Astrocyte (in vitro differentiated cells and primary cell): ENCODE results near the gene MICAL2. TPM values are rescaled to one million over a fixed set of nuclear protein-coding genes. Genes with fewer than 3 reads are reported as not detected.

Source experiments
- DNase-seq: peaks from one replicate; pipeline ENCODE4 v3.0.0-alpha.2; 2010; ENCODE audit warnings: low read depth
- FAIRE-seq: peaks from 2 replicates; lab custom pipeline; 2011; peaks lifted over from hg19 to GRCh38; lab: Jason Lieb, UNC
- H2AFZ ChIP-seq: 2 replicates; pipeline ENCODE4 v1.6.0; 2012; ENCODE audit warnings: low read depth, low read length, inconsistent platforms
- H3K27ac ChIP-seq: 2 replicates; pipeline ENCODE4 v1.5.1; 2011; ENCODE audit warnings: low read depth, low read length, inconsistent platforms
- H3K27me3 ChIP-seq: 2 replicates; pipeline ENCODE4 v1.6.0; 2011; ENCODE audit warnings: low read length, inconsistent platforms; ENCODE audit not compliant: insufficient read depth
- H3K36me3 ChIP-seq: 2 replicates; pipeline ENCODE4 v1.5.1; 2011; ENCODE audit warnings: low read length, inconsistent platforms; ENCODE audit not compliant: insufficient read depth
- H3K4me1 ChIP-seq: 2 replicates; pipeline ENCODE4 v1.5.1; 2011; ENCODE audit warnings: low read length, inconsistent platforms; ENCODE audit not compliant: insufficient read depth
- H3K4me2 ChIP-seq: 2 replicates; pipeline ENCODE4 v1.6.0; 2012; ENCODE audit warnings: low read length, inconsistent platforms
- H3K4me3 ChIP-seq: 2 replicates; pipeline ENCODE4 v1.5.1; 2011; ENCODE audit warnings: low read depth, mild to moderate bottlenecking, low read length, inconsistent platforms; ENCODE audit not compliant: insufficient read depth
- H3K79me2 ChIP-seq: 2 replicates; pipeline ENCODE4 v1.6.0; 2012; ENCODE audit warnings: mild to moderate bottlenecking, low read length, inconsistent platforms; ENCODE audit not compliant: insufficient read depth
- H3K9ac ChIP-seq: 2 replicates; pipeline ENCODE4 v1.6.0; 2012; ENCODE audit warnings: mild to moderate bottlenecking, low read length, inconsistent platforms
- H3K9me3 ChIP-seq: 2 replicates; pipeline ENCODE4 v1.5.1; 2012; ENCODE audit warnings: low read depth, mild to moderate bottlenecking, low read length, inconsistent platforms; ENCODE audit not compliant: insufficient read depth
- H4K20me1 ChIP-seq: 2 replicates; pipeline ENCODE4 v1.6.0; 2012; ENCODE audit warnings: low read length, inconsistent platforms; ENCODE audit not compliant: insufficient read depth
- H3K27ac Mint-ChIP-seq: one replicate; pipeline ENCODE4 v1.8.0; 2021; ENCODE audit warnings: mild to moderate bottlenecking, mixed read lengths; ENCODE audit not compliant: unreplicated experiment
- H3K27me3 Mint-ChIP-seq: one replicate; pipeline ENCODE4 v1.8.0; 2021; ENCODE audit warnings: low read depth, mixed read lengths; ENCODE audit not compliant: unreplicated experiment
- H3K36me3 Mint-ChIP-seq: one replicate; pipeline ENCODE4 v1.8.0; 2021; ENCODE audit warnings: low read depth, mixed read lengths; ENCODE audit not compliant: unreplicated experiment
- H3K4me1 Mint-ChIP-seq: one replicate; pipeline ENCODE4 v1.8.0; 2021; ENCODE audit warnings: low read depth, mixed read lengths; ENCODE audit not compliant: unreplicated experiment
- H3K4me3 Mint-ChIP-seq: one replicate; pipeline ENCODE4 v1.8.0; 2021; ENCODE audit warnings: mild to moderate bottlenecking, moderate library complexity, mixed read lengths; ENCODE audit not compliant: unreplicated experiment
- H3K9me3 Mint-ChIP-seq: one replicate; pipeline ENCODE4 v1.8.0; 2021; ENCODE audit warnings: mild to moderate bottlenecking, mixed read lengths; ENCODE audit not compliant: unreplicated experiment
- CTCF ChIP-seq: IDR thresholded peaks from 2 replicates; pipeline ENCODE4 v1.5.1; 2011; ENCODE audit warnings: low read depth, mild to moderate bottlenecking, inconsistent platforms, low read length, moderate library complexity; ENCODE audit not compliant: insufficient read depth
- EZH2 ChIP-seq: IDR thresholded peaks from 2 replicates; pipeline ENCODE4 v1.6.1; 2012; ENCODE audit warnings: mild to moderate bottlenecking, low read length, inconsistent platforms; ENCODE audit not compliant: insufficient read depth
- total RNA-seq: library from RNA; stranded (reverse); gene quantifications from 2 replicates; pipeline ENCODE4 v1.2.1, GENCODE V29; 2021

The MICAL2 gene
- total RNA-seq, 1 donor from 2014 or later: 357 TPM

DNA sequence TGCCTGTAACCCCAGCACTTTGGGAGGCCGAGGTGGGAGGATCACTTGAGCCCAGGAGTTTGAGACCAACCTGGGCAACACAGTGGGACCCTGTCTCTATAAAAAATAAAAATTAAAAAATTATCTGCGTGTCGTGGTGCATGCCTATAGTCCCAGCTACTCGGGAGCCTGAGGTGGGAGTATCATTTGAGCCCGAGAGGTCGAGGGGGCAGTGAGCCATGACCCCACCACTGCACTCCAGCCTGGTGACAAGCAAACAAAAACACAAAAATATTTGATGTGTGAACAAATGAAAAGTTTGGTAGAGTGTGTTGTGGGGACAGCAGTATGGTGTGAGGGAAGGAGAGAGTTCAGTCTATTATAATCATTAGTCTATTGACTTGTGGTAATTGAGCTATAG, 176.2 kb downstream of the MICAL2 start:
- Histone ChIP-seq H3K4me3 (peak overlapping the region; percentile 1), H3K4me2 (peak overlapping the region; percentile 92)
- peaks cover 13% of the 10 kb centered on the region for H3K36me3 Mint-ChIP-seq

DNA sequence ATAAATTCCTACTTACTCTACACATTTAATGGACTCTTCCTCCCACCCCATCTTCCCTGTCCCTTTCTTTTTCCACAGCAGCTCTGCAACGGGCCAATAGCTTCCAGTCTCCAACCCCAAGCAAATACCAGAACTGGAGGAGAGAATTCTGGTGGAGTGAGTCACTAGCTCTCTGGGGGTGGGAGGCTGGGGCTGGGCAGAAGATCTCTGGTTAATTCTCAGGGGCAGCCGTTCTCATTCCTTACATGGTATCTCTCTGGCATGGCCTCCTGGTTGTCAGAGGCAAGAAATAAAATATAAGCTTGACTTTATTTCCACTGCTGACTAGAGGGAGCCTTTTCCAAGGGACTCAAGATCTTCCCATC, 176.6 kb downstream of the MICAL2 start:
- H3K27me3 Mint-ChIP-seq: no peaks in the 10 kb centered on the region
- Histone ChIP-seq H2AFZ (no peak overlapping the region), H3K4me1 (peaks cover 70% of the 10 kb centered on the region), H4K20me1 (no peaks in the 10 kb centered on the region), H3K4me3 (peak overlapping the region; percentile 56), H3K4me2 (peak overlapping the region; percentile 92), H3K36me3 (no peaks in the 10 kb centered on the region), H3K9me3 (no peaks in the 10 kb centered on the region), H3K27ac (peak overlapping the region; percentile 99), H3K27me3 (no peaks in the 10 kb centered on the region), H3K79me2 (peaks cover 15% of the 10 kb centered on the region), H3K9ac (peak overlapping the region; percentile 96)
- peak; percentile 50 for FAIRE-seq
- peaks cover 59% of the 10 kb centered on the region for H3K4me1 Mint-ChIP-seq
- H3K9me3 Mint-ChIP-seq: peaks cover 1% of the 10 kb centered on the region
- TF ChIP-seq EZH2 (no peak), CTCF (no peak)
- H3K4me3 Mint-ChIP-seq: no peak overlapping the region
- peaks cover 16% of the 10 kb centered on the region for H3K36me3 Mint-ChIP-seq
- peak; percentile 97 for DNase-seq
- peak overlapping the region; percentile 99 for H3K27ac Mint-ChIP-seq

More for the DNA sequence above, 176.2 kb downstream of the MICAL2 start:
- peak overlapping the region; percentile 99 for H3K27ac ChIP-seq
- no peaks in the 10 kb centered on the region for H3K36me3 ChIP-seq
- no peaks in the 10 kb centered on the region for H4K20me1 ChIP-seq
- Mint-ChIP-seq H3K27me3 (no peaks in the 10 kb centered on the region), H3K9me3 (no peaks in the 10 kb centered on the region), H3K4me1 (peaks cover 63% of the 10 kb centered on the region), H3K4me3 (no peak overlapping the region), H3K27ac (peak overlapping the region; percentile 99)
- no peak overlapping the region for H2AFZ ChIP-seq
- H3K9ac ChIP-seq: peak overlapping the region; percentile 96
- H3K9me3 ChIP-seq: no peaks in the 10 kb centered on the region
- H3K4me1 ChIP-seq: peaks cover 73% of the 10 kb centered on the region
- DNase-seq (no peak), FAIRE-seq (no peak)
- H3K27me3 ChIP-seq: no peaks in the 10 kb centered on the region
- TF ChIP-seq EZH2: no peak
- no peak for TF ChIP-seq CTCF
- H3K79me2 ChIP-seq: peaks cover 18% of the 10 kb centered on the region

GRCh38 chr11:12287374-12288211, 177.2 kb downstream of the MICAL2 start:
- H3K27me3 Mint-ChIP-seq: no peaks in the 10 kb centered on the region
- H3K9me3 Mint-ChIP-seq: peaks cover 3% of the 10 kb centered on the region
- peak overlapping the region; percentile 92 for H3K4me2 ChIP-seq
- FAIRE-seq (peak; percentile 81), DNase-seq (peak; percentile 99)
- H3K4me1 Mint-ChIP-seq: peaks cover 58% of the 10 kb centered on the region
- peaks cover 64% of the 10 kb centered on the region for H3K4me1 ChIP-seq
- peak overlapping the region; percentile 99 for H3K27ac ChIP-seq
- H3K4me3 ChIP-seq: peak overlapping the region; percentile 56
- peak; percentile 44 for TF ChIP-seq CTCF
- no peak for TF ChIP-seq EZH2
- no peaks in the 10 kb centered on the region for H4K20me1 ChIP-seq
- peak overlapping the region; percentile 75 for H3K4me3 Mint-ChIP-seq
- peak overlapping the region; percentile 99 for H3K27ac Mint-ChIP-seq
- H3K9ac ChIP-seq: peak overlapping the region; percentile 96
- no peaks in the 10 kb centered on the region for H3K27me3 ChIP-seq
- H3K36me3 ChIP-seq: peaks cover 3% of the 10 kb centered on the region
- peaks cover 18% of the 10 kb centered on the region for H3K36me3 Mint-ChIP-seq
- no peaks in the 10 kb centered on the region for H3K9me3 ChIP-seq
- H3K79me2 ChIP-seq: peaks cover 9% of the 10 kb centered on the region
- H2AFZ ChIP-seq: no peak overlapping the region
